Heart right ventricle (tissue), 16 donors: ENCODE data around the gene DOCK2. TPM values are rescaled to one million over a fixed set of nuclear protein-coding genes. Genes with fewer than 3 reads are reported as not detected.
"Not testable (repeated sequence)": the region's sequence is repeated elsewhere in the genome, so short reads cannot be mapped to it uniquely, and the experiment has no call there.

Experiments used
- ATAC-seq, 8 donors: fragments of 200-7000 bp; cut with Tn5 transposase; one replicate each; pipeline ENCODE4 v1.9.1; 2020; ENCODE audit warnings: mild to moderate bottlenecking in 8 of 8, moderate library complexity in 8 of 8, moderate number of reproducible peaks in 1 of 8
- DNase-seq, 2 donors: peaks; one replicate each; pipeline ENCODE4 v3.0.0-alpha.2; 2020
- H3K27ac ChIP-seq, 10 donors: fragments of 200-600 bp; sonication (generic) in 2 of 10; one replicate each; pipeline versions ENCODE4 v1.5.0 to v1.8.0; 2020 to 2022; ENCODE audit warnings: mild to moderate bottlenecking in 3 of 10
- H3K27me3 ChIP-seq, 7 donors: fragments of 200-600 bp; one replicate each; pipeline ENCODE4 v1.8.0; 2021 to 2022; ENCODE audit warnings: mild to moderate bottlenecking in 2 of 7
- H3K36me3 ChIP-seq, 9 donors: fragments of 200-600 bp; sonication (generic) in 1 of 9; one replicate each; pipeline versions ENCODE4 v1.5.0 to v1.8.0; 2020 to 2022; ENCODE audit warnings: mild to moderate bottlenecking in 2 of 9
- H3K4me1 ChIP-seq, 9 donors: fragments of 200-600 bp; sonication (generic) in 1 of 9; one replicate each; pipeline versions ENCODE4 v1.5.0 to v1.8.0; 2020 to 2022; ENCODE audit warnings: mild to moderate bottlenecking in 4 of 9
- H3K4me3 ChIP-seq, 10 donors: fragments of 200-600 bp; sonication (generic) in 2 of 10; one replicate each; pipeline versions ENCODE4 v1.5.0 to v1.8.0; 2020 to 2022; ENCODE audit warnings: mild to moderate bottlenecking in 7 of 10, moderate library complexity in 2 of 10
- H3K9me3 ChIP-seq, 11 donors: fragments of 200-600 bp in 10 of 11; sonication (generic) in 2 of 11; one replicate each; pipeline versions ENCODE4 v1.5.0 to v1.8.0; 2013 to 2022; ENCODE audit warnings: mild to moderate bottlenecking in 2 of 11, control low read depth in 1 of 11, moderate library complexity in 1 of 11
- CTCF ChIP-seq, 9 donors: fragments of 200-600 bp; sonication (generic) in 2 of 9; IDR thresholded peaks; one replicate each; pipeline versions ENCODE4 v1.5.0 to v1.8.0; 2021 to 2022; ENCODE audit warnings: antibody characterized with exemption in 9 of 9, mild to moderate bottlenecking in 5 of 9, moderate library complexity in 1 of 9
- WGBS, 2 donors: extraction: QIAGEN DNeasy Blood & Tissue Kit; methylation state at CpG; one replicate each; pipeline ENCODE4 v1.1.7; 2013; ENCODE audit warnings: inconsistent platforms in 1 of 2; 5-methylcytosine and 5-hydroxymethylcytosine counted together
- intact Hi-C, 10 donors: fragments of 100-400 bp; cut with DNase I; formaldehyde crosslinking; loops; one replicate each; pipeline versions ENCODE4 v1.11.1 to v1.14.2; 2022
- polyA plus RNA-seq, 2 donors: library from polyadenylated mRNA; stranded (reverse); fragments of 200-250 nt; gene quantifications; one replicate each; pipeline ENCODE4 v1.2.3, GENCODE V29; 2013
- total RNA-seq, 10 donors: library from RNA; stranded (reverse); fragmentation: NEBNext Ultra II Directional in 3 of 10; extraction: Animal tissue kit (Norgen Biotek cat#: 25700) in 3 of 10; gene quantifications; one replicate each; pipeline versions ENCODE4 v1.2.1 to v1.2.4, GENCODE V29; 2021 to 2023
- donor health status: Arrhythmogenic right ventricular cardiomyopathy.
- donor health status: ischemic (EF 13 %, LVEDD 7.1; RV severe dilation, severe dysfunction).
- donor health status: healthy with polysubstance abuse.
- donor health status: DM: no; HTN: yes; CAD: no.
- donor health status: DM: no; HTN: no; CAD: no.
- donor health status: ischemic (EF 25% LVEDD 6.9; RV normal size, moderate dysfunction).
- donor health status: ischemic (EF 25% LVEDD 5.7; RV mildly dilated, moderate dysfunction).
- donor health status: healthy.
- donor health status: DM: yes; HTN: yes; CAD: no.
- donor health status: Ischemic cardiomyopathy.
- donor health status: ischemic (EF 35%, LVEDD 5.7; RV mildly dilated, moderate dysfunction).
- donor health status: nonischemic (EF 11% LVEDD 7.7; RV severe dilation, severe dysfunction).
- donor health status: DM: yes; HTN: yes; CAD: no.
- donor health status: PGD.
- donor health status: ischemic (EF 29% LVEDD 5.4; RV normal size, mild dysfunction).
- donor health status: nonischemic (EF 23%, LVEDD 6.1; RV moderate dilation, normal function).

DOCK2 gene
- total and polyA plus RNA-seq, 12 donors: 1.2 to 24.6 (median 4.2) TPM

GRCh38 chr5:169607882-169608281 is 29.2 kb upstream of the DOCK2 start:
- intact Hi-C loops: no loop called here
- Histone ChIP-seq H3K9me3 (peaks cover 0 to 24% (median 0%) of the 10 kb centered on the region in 11 donors), H3K36me3 (peaks cover 0 to 26% (median 0%) of the 10 kb centered on the region in 9 donors), H3K4me1 (no peaks in the 10 kb centered on the region), H3K4me3 (no peak overlapping the region), H3K27ac (no peak overlapping the region), H3K27me3 (peaks cover 0 to 4% (median 0%) of the 10 kb centered on the region in 7 donors)
- WGBS, 2 donors: 40 to 48% methylated on average over 2 of the region's 2 CpGs
- DNase-seq (no peak), ATAC-seq (no peak)
- TF ChIP-seq CTCF (IDR thresholded peaks at IDR 0.05): no peak

- WGBS, 2 donors: 65 to 73% methylated on average over 3 of the region's 3 CpGs
- Histone ChIP-seq H3K4me3 (no peak overlapping the region), H3K27ac (no peak overlapping the region), H3K36me3 (peaks cover 0 to 12% (median 0%) of the 10 kb centered on the region in 9 donors), H3K27me3 (peaks cover 0 to 4% (median 3%) of the 10 kb centered on the region in 7 donors), H3K4me1 (no peaks in the 10 kb centered on the region), H3K9me3 (peaks cover 0 to 24% (median 0%) of the 10 kb centered on the region in 11 donors)
- intact Hi-C loops: no loop called here
- DNase-seq (no peak), ATAC-seq (no peak)
- TF ChIP-seq CTCF (IDR thresholded peaks at IDR 0.05): no peak
Observed at GRCh38 chr5:169609716-169610115, 27.4 kb upstream of the DOCK2 start.

- DNase-seq (no peak), ATAC-seq (no peak)
- Histone ChIP-seq H3K9me3 (peaks cover 0 to 24% (median 0%) of the 10 kb centered on the region in 11 donors), H3K4me3 (no peak overlapping the region), H3K27ac (no peak overlapping the region), H3K36me3 (peaks cover 0 to 7% (median 0%) of the 10 kb centered on the region in 9 donors), H3K4me1 (no peaks in the 10 kb centered on the region), H3K27me3 (peaks cover 0 to 5% (median 3%) of the 10 kb centered on the region in 7 donors)
- intact Hi-C loops: no loop called here
- 81 to 82% methylated on average over 4 of the region's 4 CpGs for WGBS, 2 donors
- TF ChIP-seq CTCF (IDR thresholded peaks at IDR 0.05): no peak
Observed at GRCh38 chr5:169610606-169611005, 26.5 kb upstream of the DOCK2 start.

- Histone ChIP-seq H3K4me1 (no peaks in the 10 kb centered on the region), H3K36me3 (no peaks in the 10 kb centered on the region), H3K4me3 (no peak overlapping the region), H3K9me3 (peaks cover 0 to 25% (median 0%) of the 10 kb centered on the region in 11 donors), H3K27ac (no peak overlapping the region), H3K27me3 (peaks cover 0 to 4% (median 3%) of the 10 kb centered on the region in 7 donors)
- TF ChIP-seq CTCF (IDR thresholded peaks at IDR 0.05): no peak
- DNase-seq (no peak), ATAC-seq (no peak)
- 74 to 75% methylated on average over 1 of the region's 1 CpG for WGBS, 2 donors
- intact Hi-C loops: no loop called here
Observed at GRCh38 chr5:169615561-169615960, 21.5 kb upstream of the DOCK2 start.

GRCh38 chr5:169624307-169624706 is 12.8 kb upstream of the DOCK2 start:
- intact Hi-C loops: not testable (repeated sequence)

More at GRCh38 chr5:169624307-169624706, 12.8 kb upstream of the DOCK2 start:
- ATAC-seq, H3K27ac ChIP-seq, H3K4me3 ChIP-seq, H3K27me3 ChIP-seq, DNase-seq, H3K4me1 ChIP-seq, H3K36me3 ChIP-seq: not testable (repeated sequence)
- WGBS, 2 donors: 92 to 94% methylated on average over 2 of the region's 2 CpGs
- H3K9me3 ChIP-seq: peaks cover 0 to 18% (median 0%) of the 10 kb centered on the region in 11 donors
